HepG2 (cell line): ENCODE data around the gene ZFPL1. TPM values are rescaled to one million over a fixed set of nuclear protein-coding genes. Genes with fewer than 3 reads are reported as not detected.
A peak's percentile ranks its signal among the peaks of the same experiment; 100 is the strongest.

ENCODE experiments used
- ATF4 ChIP-seq, 2 experiments: fragments of 450-650 bp in 1 of 2; sonication (generic) in 1 of 2; formaldehyde crosslinking; IDR thresholded peaks; 2 replicates each; pipeline versions ENCODE4 v1.5.0 to v1.8.0; 2020 to 2022; ENCODE audit warnings: mild to moderate bottlenecking in 1 of 2, missing genetic modification reagents in 1 of 2
- BCLAF1 ChIP-seq: fragments of 450-650 bp; IDR thresholded peaks from 2 replicates; pipeline ENCODE4 v1.6.1; 2017; ENCODE audit warnings: mild to moderate bottlenecking
- CENPBD1 ChIP-seq: sonication (generic); formaldehyde crosslinking; IDR thresholded peaks from 2 replicates; pipeline ENCODE4 v1.8.0; 2022; ENCODE audit warnings: missing genetic modification reagents, low read depth, mild to moderate bottlenecking, borderline replicate concordance
- CERS6 ChIP-seq: sonication (generic); formaldehyde crosslinking; IDR thresholded peaks from 2 replicates; pipeline ENCODE4 v1.5.0; 2020; ENCODE audit warnings: missing genetic modification reagents
- FOXP4 ChIP-seq: sonication (generic); formaldehyde crosslinking; IDR thresholded peaks from 2 replicates; pipeline ENCODE4 v1.4.0; 2020; ENCODE audit warnings: missing genetic modification reagents
- JUND ChIP-seq: sonication (generic); formaldehyde crosslinking; IDR thresholded peaks from 2 replicates; pipeline ENCODE4 v1.8.0; 2022; ENCODE audit warnings: mild to moderate bottlenecking, missing genetic modification reagents
- MYPOP ChIP-seq: sonication (generic); formaldehyde crosslinking; IDR thresholded peaks from 2 replicates; pipeline ENCODE4 v1.8.1; 2023; ENCODE audit warnings: mild to moderate bottlenecking, moderate library complexity, missing genetic modification reagents
- SATB2 ChIP-seq: sonication (generic); formaldehyde crosslinking; IDR thresholded peaks from 2 replicates; pipeline ENCODE4 v1.5.0; 2020; ENCODE audit warnings: missing genetic modification reagents
- TFDP2 ChIP-seq: sonication (generic); formaldehyde crosslinking; IDR thresholded peaks from 2 replicates; pipeline ENCODE4 v1.4.0; 2020; ENCODE audit warnings: missing genetic modification reagents
- ZFY ChIP-seq: sonication (generic); formaldehyde crosslinking; IDR thresholded peaks from 2 replicates; pipeline ENCODE4 v1.4.0; 2020; ENCODE audit warnings: missing genetic modification reagents
- ZNF230 ChIP-seq: sonication (generic); formaldehyde crosslinking; IDR thresholded peaks from 2 replicates; pipeline ENCODE4 v1.4.0; 2020; ENCODE audit warnings: mild to moderate bottlenecking, missing genetic modification reagents
- ZNF431 ChIP-seq: sonication (generic); formaldehyde crosslinking; IDR thresholded peaks from 2 replicates; pipeline ENCODE4 v1.9.0; 2022; ENCODE audit warnings: missing genetic modification reagents, low read depth, mild to moderate bottlenecking, borderline replicate concordance
- ZNF44 ChIP-seq: sonication (generic); formaldehyde crosslinking; IDR thresholded peaks from 2 replicates; pipeline ENCODE4 v1.5.1; 2020; ENCODE audit warnings: mild to moderate bottlenecking, missing genetic modification reagents
- ZNF496 ChIP-seq: sonication (generic); formaldehyde crosslinking; IDR thresholded peaks from 2 replicates; pipeline ENCODE4 v1.8.1; 2023; ENCODE audit warnings: mild to moderate bottlenecking, moderate library complexity, missing genetic modification reagents; ENCODE audit not compliant: insufficient replicate concordance
- ZNF652 ChIP-seq: IDR thresholded peaks from 2 replicates; pipeline ENCODE4 v1.6.1; 2016; ENCODE audit warnings: low read depth, borderline replicate concordance
- ZNF766 ChIP-seq: sonication (generic); formaldehyde crosslinking; IDR thresholded peaks from 2 replicates; pipeline ENCODE4 v1.5.0; 2020; ENCODE audit warnings: missing genetic modification reagents, borderline replicate concordance
- ZSCAN29 ChIP-seq: sonication (generic); formaldehyde crosslinking; conservative IDR thresholded peaks from 2 replicates; pipeline ENCODE4 v1.4.0; 2020; ENCODE audit warnings: mild to moderate bottlenecking, missing genetic modification reagents
- ZSCAN31 ChIP-seq: sonication (generic); formaldehyde crosslinking; IDR thresholded peaks from 2 replicates; pipeline ENCODE4 v1.5.0; 2020; ENCODE audit warnings: low read depth, mild to moderate bottlenecking, missing genetic modification reagents
- polyA plus RNA-seq, 8 experiments: library from polyadenylated mRNA; depleted of rRNA in 3 of 8; stranded (reverse) in 7 of 8; unstranded in 1 of 8; fragments of >200 nt; fragmentation: Illumina TruSeq in 4 of 8; extraction: Trizol in 4 of 8; gene quantifications; 2 replicates each; pipeline versions ENCODE4 v1.2.1 to v1.2.3, GENCODE V29; 2011 to 2016; ENCODE audit warnings: low read depth in 4 of 8, missing spikeins in 1 of 8, mixed read lengths in 1 of 8; ENCODE audit not compliant: insufficient read depth in 1 of 8
- total RNA-seq, 5 experiments: library from RNA; depleted of rRNA; stranded (reverse); fragments of >200 nt; fragmentation: Illumina TruSeq; extraction: Trizol; gene quantifications; 2 replicates each; pipeline ENCODE4 v1.2.3, GENCODE V29; 2016; ENCODE audit warnings: low read depth in 1 of 5

ZFPL1 gene
- total and polyA plus RNA-seq, 2 of the 13 experiments (the other 11 are each of a cell fraction or from before 2014, with no cell fraction given), result 32.2 to 56.0 TPM

- TF ChIP-seq SATB2 (CRISPR knock-in tag) (peak; percentile 52; the same call in 1 of the 2 replicates), TFDP2 (peak; percentile 53; the same call in 1 of the 2 replicates), ZFY (peak; percentile 92), ZNF230 (CRISPR knock-in tag) (peak; percentile 77; the same call in 1 of the 2 replicates), MYPOP (CRISPR knock-in tag) (no peak), ZSCAN29 (CRISPR knock-in tag) (peak; percentile 20; the same call in 1 of the 2 replicates), CENPBD1 (no peak), ZSCAN31 (CRISPR knock-in tag) (peak; percentile 33; the same call in 1 of the 2 replicates), CERS6 (CRISPR knock-in tag) (0 out of 2 replicates have a peak, but pooled peaks have one; percentile 14), JUND (CRISPR knock-in tag) (0 out of 2 replicates have a peak, but pooled peaks have one; percentile 33), ATF4 (CRISPR knock-in tag; IDR thresholded peaks at IDR 0.05) (peak in 1 of 2 experiments; percentile 62; a peak in 1 of 4 replicates), FOXP4 (CRISPR knock-in tag) (peak; percentile 38), ZNF766 (CRISPR knock-in tag) (peak; percentile 72; the same call in 1 of the 2 replicates), ZNF44 (CRISPR knock-in tag) (peak; percentile 94; the same call in 1 of the 2 replicates), ZNF431 (0 out of 2 replicates have a peak, but pooled peaks have one; percentile 20), ZNF496 (CRISPR knock-in tag) (no peak), ZNF652 (no peak; the same call in 1 of the 2 replicates), BCLAF1 (no peak)
These were observed 50.4 kb downstream of the ZFPL1 start, which contains the start of gene SYVN1 (continued) for GRCh38 chr11:65134240-65134951.
